NCI-H526 (cell line): ENCODE data around the gene HAT1.
A peak's percentile ranks its signal among the peaks of the same experiment; 100 is the strongest.
"Not testable (repeated sequence)": the region's sequence is repeated elsewhere in the genome, so short reads cannot be mapped to it uniquely, and the experiment has no call there.

Experiments used
- DNase-seq, 2 experiments: peaks; one replicate each; lab custom pipeline; 2025; lab: John Stamatoyannopoulos, UW

HAT1 gene

DNA sequence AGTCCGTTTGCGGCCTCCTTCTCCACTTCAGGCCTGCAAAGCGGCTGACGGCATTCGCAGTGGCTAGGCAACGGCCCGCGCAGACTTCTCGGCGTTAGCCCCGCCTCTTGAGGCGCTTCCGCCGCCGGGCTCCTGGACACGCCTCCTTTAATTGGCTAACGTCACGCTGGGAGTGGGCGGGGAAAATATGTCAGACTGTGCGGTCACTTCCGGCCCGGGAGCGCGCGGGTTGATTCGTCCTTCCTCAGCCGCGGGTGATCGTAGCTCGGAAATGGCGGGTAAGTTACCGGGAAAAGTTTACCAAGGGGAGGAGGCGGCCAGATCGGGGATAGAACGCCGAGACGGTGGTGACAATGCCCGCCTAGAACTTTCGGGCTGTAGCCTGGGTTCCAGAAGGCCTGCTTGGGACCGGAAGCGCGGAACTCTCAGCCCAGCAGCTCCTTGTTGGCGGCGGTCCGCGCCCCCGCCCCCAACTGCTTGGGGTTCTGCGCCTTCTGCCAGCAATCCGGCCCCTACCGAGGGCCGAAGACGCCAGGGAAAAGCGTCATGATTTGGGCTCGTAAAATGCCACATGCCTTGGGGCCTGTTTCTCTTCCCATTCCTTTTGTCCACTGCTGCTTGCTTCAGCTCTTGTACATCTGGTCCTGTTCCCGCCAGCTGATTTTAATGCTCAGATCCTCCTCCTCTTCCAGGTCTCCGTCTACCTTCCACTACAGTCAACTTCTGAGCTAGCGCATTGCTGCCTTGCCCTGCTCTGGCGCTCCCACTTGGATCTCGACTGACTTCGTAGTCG lies at the start of gene HAT1:
Gene HAT1 (plus strand): TSS at position 232 of the 793 bp plus-strand sequence. CDS start 40 bp downstream, at position 272.
- peak; percentile 93 to 99 for DNase-seq

DNA sequence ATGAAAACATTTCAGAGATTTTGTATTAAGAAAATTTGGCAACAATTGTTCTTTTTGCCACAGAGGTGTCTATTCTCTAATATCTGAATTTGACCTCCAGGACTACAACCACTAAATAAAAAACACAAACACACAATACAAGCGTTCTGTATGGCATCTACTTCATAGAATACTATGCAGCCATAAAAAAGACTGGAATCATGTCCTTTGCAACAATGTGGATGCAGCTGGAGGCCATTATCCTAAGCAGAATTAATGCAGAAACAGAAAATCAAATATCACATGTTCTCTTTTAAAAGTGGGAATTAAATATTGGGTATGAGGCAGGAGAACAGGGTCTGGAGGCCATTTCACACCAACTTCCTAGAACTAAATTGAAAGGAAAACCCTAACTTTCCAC lies 47.7 kb upstream of the HAT1 start:
- no peak for DNase-seq

DNA sequence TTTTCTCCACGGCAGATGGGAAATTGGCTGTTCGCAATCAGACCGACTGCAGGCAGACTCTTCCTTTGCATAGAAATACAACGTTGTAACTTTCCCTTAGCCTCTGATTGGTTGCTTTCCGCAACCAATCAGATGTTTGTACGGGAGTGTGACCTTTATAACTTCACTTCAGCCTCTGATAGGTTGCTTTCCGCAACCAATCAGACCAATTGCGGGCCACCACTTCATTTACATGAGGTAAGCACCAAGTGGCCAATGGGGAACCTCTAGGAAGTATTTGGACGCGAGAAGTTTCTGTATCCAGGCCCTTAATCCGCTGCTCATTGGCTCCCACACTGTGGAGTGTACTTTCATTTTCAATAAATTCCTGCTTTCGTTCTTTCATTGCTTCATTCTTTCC lies 47.3 kb upstream of the HAT1 start:
- DNase-seq = no peak

DNA sequence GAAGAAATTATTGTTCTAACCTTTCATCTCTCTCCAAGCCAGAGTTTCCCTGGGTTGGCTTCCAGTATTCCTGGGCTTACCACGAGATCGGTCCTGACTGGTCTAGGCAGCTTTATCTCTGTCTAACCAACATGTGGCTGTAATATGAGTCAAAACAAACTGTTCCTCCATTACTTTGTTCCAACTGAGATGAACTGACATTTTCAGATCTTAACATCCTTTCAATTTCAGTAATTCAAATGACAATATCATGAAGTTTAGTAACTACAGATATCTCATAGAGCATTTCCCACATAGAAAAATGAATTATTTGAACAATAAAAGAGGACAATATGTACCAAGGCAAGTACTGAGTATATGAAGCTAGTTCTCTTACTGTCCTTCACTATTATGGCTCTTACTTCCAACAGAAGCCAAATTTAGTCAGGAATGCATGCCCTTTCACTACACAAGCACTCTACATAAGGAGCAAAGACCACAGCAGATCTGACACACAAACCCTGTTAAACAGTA lies 43.7 kb upstream of the HAT1 start:
- peak; percentile 23 to 52 for DNase-seq

GRCh38 chr2:171879865-171880264 lies 42.4 kb upstream of the HAT1 start:
- no peak for DNase-seq

DNA sequence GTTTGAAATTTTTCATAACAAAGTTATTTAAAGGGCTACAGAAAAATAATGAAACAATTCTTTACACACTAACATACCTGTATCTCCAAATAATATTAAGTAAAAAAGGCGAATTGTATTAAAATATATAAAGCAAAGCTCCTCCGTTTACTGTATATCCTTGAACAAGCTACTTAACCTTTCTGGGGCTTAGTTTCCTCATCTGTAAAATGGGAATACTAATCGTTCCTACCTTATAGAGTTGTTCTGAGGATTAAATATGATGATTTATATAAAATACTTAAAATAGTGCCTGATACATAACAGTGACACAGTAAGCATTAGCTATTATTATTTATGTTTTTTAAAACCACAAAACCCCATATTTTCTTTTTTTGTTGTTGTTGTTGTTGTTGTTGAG lies 41.5 kb upstream of the HAT1 start:
- DNase-seq = no peak

DNA sequence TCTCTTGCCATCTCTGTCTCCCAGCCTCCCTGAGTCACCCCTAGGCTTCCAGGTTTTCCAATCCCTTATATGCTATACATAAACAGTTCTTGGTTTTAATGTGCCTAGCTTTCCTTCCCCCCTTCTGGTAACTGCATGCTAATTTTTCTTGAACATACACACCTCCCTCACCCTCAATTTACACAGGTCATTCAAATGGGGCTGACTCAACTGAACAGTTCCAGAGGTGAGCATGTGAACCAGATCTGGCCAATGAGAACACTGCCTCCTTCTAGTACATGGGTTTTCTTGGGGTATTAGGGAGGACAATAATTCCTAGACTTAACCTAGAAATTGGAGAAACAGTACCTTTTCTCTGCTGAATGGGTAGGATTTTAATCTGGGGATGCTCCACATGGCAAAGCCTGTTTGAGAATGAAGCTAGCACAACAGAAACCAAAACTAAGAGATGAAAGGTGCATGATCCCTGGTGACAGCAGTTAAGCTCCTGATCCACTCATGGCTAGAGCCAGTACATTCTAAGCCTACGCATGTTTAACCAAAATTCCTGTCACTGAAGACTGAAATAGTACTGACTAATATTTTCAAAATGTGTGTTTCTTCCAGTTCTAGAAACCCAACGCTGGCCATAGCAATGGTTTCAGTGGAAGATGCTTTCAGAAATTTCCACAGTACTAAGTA lies 40.0 kb upstream of the HAT1 start:
- no peak for DNase-seq

DNA sequence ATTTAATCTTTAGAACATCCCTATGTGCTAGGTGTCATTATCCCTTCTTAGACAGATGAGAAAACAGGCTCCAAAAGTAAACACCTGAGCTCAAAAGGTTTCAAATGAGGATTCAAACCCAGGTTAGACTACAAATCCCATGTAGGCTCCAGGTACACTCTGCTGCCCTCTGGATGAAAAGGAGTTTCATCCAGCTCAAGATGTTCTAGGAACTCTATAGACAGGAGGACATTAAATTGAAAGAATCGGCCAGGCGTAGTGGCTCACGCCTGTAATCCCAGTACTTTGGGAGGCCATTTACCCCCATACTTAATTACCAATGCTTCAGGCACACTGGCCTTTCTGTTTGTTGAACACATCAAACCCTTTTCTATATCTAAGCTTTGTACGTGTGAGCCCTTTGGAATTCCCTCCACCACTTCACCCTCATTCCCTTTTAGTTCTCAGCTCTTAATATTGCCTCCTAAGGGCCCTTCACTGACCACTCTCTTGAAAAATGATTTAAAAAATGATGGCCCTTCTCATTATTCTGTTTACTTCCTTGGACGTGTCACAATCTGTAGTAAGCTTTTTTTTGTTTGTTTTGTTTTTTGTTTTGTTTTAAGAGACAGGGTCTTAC lies 38.9 kb upstream of the HAT1 start:
- DNase-seq = no peak

GRCh38 chr2:171889333-171889732 lies 32.9 kb upstream of the HAT1 start:
- no peak for DNase-seq

DNA sequence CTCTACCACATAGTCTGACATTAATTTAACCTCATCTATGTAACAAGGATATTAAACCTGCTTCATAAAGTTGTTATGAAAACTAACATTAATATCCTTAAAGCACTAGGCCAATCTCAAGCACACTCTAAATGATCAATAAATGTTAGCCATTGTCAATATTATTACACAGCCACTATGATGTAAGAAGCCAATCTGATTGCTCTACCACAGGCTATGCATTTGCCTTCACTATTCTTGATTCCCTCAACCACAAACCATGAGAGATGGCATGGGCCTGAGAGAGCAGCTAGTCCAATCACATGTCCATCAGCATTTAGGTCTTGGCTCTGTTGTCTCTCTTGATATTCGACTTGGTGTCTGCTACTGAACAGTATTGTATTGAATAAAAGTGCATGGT lies 32.5 kb upstream of the HAT1 start:
- DNase-seq = no peak

GRCh38 chr2:171893196-171893823 lies 29.0 kb upstream of the HAT1 start:
- peak in 1 of 2 experiments; percentile 14 for DNase-seq

DNA sequence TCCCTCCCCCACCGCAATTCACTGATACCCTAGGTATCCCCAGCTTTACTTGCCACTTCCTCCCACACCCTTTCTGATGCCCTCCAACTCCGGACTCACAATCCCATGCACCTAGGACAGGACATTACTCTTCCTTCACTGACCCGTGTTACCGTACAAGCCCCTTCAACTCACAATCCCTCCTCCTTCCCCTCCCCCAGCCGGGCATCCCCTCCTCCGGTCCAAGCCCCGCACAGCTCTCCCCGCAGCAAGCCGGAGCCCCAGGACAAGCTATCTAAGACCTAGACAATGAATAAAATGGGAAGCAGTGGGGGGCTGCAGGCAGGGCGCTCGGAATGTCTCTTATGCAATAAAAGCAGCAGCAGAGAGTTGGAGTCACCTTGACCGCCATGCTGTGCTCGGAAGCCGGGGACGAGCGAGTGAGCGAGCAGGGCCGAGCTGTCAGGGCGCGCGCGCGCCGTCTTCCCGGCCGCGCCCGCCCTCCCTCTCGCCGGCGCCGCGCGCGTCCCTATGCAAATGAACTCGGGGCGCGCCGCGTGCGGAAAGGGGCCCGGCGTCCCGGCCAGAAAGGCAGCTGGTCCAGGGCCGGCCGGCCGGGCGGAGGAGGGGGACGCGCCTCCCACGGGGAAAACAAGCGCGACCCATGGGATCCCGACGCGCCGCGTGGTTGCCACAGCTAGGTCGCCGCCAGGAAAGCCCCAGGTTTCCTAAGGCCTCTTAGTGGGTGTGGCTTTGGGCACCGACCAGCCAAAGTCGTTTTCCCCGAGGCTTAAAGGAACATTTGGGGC lies 28.2 kb upstream of the HAT1 start, which contains the start of gene SLC25A12:
Gene SLC25A12 (minus strand): TSS at position 421 of the 788 bp plus-strand sequence. CDS start 30 bp downstream, at position 391.
- DNase-seq = peak; percentile 70 to 94

GRCh38 chr2:171894612-171894947 lies 27.7 kb upstream of the HAT1 start:
- no peak for DNase-seq

GRCh38 chr2:171895786-171896185 lies 26.5 kb upstream of the HAT1 start:
- DNase-seq = no peak

DNA sequence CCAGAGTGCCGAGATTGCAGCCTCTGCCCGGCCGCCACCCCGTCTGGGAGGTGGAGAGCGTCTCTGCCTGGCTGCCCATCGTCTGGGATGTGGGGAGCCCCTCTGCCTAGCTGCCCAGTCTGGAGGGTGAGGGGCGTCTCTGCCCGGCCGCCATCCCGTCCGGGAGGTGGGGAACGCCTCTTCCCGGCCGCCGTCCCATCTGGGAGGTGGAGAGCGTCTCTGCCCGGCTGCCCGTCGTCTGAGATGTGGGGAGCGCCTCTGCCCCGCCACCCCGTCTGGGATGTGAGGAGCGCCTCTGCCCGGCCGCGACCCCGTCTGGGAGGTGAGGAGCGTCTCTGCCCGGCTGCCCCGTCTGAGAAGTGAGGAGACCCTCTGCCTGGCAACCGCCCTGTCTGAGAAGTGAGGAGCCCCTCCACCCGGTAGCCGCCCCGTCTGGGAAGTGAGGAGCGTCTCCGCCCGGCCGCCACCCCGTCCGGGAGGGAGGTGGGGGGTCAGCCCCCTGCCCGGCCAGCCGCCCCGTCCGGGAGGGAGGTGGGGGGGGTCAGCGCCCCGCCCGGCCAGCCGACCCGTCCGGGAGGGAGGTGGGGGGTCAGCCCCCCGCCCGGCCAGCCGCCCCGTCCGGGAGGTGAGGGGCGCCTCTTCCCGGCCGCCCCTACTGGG lies 22.5 kb upstream of the HAT1 start:
- DNase-seq = not testable (repeated sequence)

DNA sequence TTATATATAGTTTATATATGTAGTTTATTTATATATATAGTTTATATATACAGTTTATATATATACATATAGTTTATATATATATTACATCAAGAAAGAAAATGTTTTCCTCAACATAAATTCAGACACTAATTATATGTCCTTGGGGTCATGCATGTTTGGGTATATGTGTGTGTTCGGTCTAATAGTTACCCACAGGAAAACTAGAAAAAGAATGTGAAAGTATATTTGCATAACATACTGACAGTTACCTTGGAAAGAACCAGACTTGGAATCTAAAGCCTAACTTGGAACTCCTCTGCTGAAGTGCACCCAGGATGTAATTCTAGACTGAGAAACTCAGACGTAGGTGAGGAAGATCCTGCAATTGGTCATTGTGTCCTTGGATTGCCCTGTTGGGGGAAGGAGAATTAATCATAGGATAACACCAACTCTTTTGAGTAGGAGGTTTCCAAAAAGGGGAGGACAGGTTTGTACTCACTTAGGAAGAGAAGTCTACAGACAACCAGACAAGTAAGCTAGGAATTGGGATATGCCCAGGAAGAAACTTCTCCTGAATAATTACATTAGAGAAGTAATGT lies 19.3 kb upstream of the HAT1 start:
- DNase-seq = peak in 1 of 2 experiments; percentile 2

DNA sequence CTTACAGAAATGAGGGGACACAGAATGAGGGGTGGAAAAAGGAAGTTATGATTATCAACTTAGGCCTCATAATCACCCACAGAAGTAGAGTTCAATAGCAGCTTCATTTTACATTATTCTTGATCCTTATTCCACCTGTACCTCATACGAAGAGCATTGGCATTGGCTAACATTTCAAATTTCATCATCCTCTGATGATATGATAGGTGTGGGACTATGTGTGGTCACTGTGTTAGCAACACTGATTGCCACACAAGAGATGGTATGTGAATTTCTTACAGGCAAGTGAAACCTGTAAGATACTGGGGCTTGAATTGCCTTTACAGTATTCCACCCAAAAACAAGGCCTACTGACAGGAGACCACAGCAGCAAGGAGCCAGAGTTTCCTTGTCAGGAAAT lies 14.0 kb upstream of the HAT1 start:
- no peak for DNase-seq

DNA sequence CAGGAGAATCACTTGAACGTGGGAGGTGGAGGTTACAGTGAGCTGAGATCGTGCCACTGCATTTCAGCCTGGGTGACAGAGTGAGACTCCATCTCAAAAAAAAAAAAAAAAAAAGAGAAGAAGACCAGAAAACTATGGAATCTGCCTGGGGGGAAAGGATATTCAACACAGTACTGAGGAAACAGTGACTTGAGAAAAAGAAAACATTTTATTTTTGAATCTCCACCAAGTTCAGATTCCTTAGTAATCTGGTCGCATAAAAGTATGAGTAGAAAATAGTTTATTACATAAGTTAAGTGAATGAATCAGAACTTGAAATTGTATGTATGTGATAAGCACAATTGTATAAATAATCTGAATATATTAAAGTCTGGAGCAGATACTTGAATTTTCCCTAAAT lies 13.0 kb upstream of the HAT1 start:
- no peak for DNase-seq

GRCh38 chr2:171910494-171910893 lies 11.8 kb upstream of the HAT1 start:
- DNase-seq = no peak

DNA sequence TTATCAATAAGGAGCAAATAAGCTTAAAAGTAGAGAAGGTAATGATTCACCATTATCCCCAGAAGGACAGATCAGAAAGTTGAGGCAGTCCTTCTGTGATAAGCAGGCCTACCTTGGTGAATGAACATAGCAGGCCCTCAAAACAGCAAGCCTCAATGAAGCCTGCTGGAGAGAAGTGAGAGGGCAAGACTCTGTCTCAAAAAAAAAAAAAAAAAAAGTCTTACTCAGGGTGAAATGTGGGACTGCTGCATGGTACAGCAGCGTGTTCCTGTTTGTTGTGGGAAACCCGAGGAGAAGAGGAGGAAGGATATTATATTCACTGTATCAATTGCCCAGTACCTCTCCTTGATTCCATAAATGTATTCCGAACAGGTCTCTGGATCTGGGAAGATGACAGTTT lies 8.7 kb upstream of the HAT1 start:
- no peak for DNase-seq

GRCh38 chr2:171919453-171919852 lies 2.8 kb upstream of the HAT1 start:
- no peak for DNase-seq
